HFFc6 (cell line): Measurements from ENCODE around the gene PKIB. TPM values are rescaled to one million over a fixed set of nuclear protein-coding genes. Genes with fewer than 3 reads are reported as not detected.

Experiments used
- DNase-seq: peaks from one replicate; pipeline ENCODE4 v3.0.0-alpha.2; 2018
- H3K27ac Mint-ChIP-seq: 2 replicates; pipeline ENCODE4 v1.8.0; 2020; ENCODE audit warnings: mild to moderate bottlenecking, mixed read lengths
- H3K27me3 Mint-ChIP-seq: 2 replicates; pipeline ENCODE4 v1.8.0; 2021; ENCODE audit warnings: mild to moderate bottlenecking, moderate library complexity, mixed read lengths; ENCODE audit not compliant: insufficient read depth
- H3K36me3 Mint-ChIP-seq: 2 replicates; pipeline ENCODE4 v1.8.0; 2021; ENCODE audit warnings: low read depth, mixed read lengths
- H3K4me1 Mint-ChIP-seq: 2 replicates; pipeline ENCODE4 v1.8.0; 2020; ENCODE audit warnings: low read depth, mixed read lengths
- H3K4me3 Mint-ChIP-seq: 2 replicates; pipeline ENCODE4 v1.8.0; 2020; ENCODE audit warnings: mild to moderate bottlenecking, moderate library complexity, mixed read lengths
- H3K9me3 Mint-ChIP-seq: 2 replicates; pipeline ENCODE4 v1.8.0; 2020; ENCODE audit warnings: mild to moderate bottlenecking, mixed read lengths
- total RNA-seq, 6 experiments: library from RNA; stranded (reverse); fragmentation: NEBNext Ultra II Directional; extraction: Animal tissue kit (Norgen Biotek cat#: 25700); gene quantifications; 2 replicates in 1 of 6; 3 replicates in 5 of 6; pipeline ENCODE4 v1.2.3, GENCODE V29; 2021
- TF ChIP-seq, protein P1 (sequence below): fragments of 200-600 bp; sonication (generic); IDR thresholded peaks from 2 replicates; pipeline ENCODE4 v1.5.0; 2021; ENCODE audit warnings: antibody characterized with exemption, mild to moderate bottlenecking

The PKIB gene
- total RNA-seq, 6 experiments from 2014 or later, result 0.22 TPM; not detected in 5

DNA sequence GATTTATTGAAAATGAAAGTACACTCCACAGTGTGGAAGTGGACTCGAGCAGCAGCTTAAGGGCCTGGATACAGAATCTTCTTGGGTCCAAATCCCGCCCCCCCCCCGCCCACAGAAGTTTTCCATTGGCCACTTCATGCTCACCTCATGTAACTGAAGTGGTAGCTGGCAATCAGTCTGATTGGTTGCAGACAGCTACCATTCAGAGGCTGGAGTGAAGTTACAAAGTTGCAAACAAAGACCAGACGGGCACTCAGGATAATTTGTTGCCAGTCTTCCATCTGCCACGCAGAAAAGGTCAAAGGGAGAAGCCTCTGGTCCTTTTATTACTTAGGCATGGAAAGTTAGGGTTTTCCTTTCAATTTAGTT, 143.5 kb downstream of the PKIB start:
- H3K4me3 Mint-ChIP-seq, result peak overlapping the region; percentile 88
- H3K4me1 Mint-ChIP-seq, result peaks cover 7% of the 10 kb centered on the region; the same call in 1 of the 2 replicates
- H3K27ac Mint-ChIP-seq, result no peak overlapping the region
- H3K27me3 Mint-ChIP-seq, result peaks cover 12% of the 10 kb centered on the region
- no peaks in the 10 kb centered on the region for H3K36me3 Mint-ChIP-seq
- TF ChIP-seq, protein P1, sequence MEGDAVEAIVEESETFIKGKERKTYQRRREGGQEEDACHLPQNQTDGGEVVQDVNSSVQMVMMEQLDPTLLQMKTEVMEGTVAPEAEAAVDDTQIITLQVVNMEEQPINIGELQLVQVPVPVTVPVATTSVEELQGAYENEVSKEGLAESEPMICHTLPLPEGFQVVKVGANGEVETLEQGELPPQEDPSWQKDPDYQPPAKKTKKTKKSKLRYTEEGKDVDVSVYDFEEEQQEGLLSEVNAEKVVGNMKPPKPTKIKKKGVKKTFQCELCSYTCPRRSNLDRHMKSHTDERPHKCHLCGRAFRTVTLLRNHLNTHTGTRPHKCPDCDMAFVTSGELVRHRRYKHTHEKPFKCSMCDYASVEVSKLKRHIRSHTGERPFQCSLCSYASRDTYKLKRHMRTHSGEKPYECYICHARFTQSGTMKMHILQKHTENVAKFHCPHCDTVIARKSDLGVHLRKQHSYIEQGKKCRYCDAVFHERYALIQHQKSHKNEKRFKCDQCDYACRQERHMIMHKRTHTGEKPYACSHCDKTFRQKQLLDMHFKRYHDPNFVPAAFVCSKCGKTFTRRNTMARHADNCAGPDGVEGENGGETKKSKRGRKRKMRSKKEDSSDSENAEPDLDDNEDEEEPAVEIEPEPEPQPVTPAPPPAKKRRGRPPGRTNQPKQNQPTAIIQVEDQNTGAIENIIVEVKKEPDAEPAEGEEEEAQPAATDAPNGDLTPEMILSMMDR, result no peak
- peak; percentile 1 for DNase-seq
- H3K9me3 Mint-ChIP-seq, result no peaks in the 10 kb centered on the region

DNA sequence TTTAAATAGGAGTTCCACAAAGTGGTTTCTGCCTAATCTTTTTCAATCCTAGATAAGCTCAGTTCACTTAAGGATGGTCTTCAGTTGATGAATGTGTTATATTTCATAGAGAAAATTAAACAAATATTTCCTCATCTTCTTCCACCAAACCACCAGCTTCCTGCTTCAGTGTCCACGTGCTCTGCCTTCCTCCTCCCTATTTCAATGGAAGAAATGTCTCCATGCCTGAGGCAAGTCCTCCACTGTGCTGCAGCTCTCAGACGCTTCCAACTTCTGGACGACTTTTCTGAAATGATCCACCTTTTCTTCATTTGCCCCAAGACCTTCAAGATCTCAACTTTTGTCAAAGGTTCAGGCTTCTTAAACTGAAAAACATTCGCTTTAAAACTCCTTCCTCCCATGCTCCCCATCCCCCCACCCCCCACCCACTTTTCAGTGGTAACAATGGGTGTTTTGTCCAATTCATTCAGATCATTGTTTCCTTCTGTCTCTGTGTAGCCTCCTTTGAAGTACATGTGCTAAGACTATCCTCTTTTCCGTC, 144.1 kb downstream of the PKIB start:
- TF ChIP-seq, protein P1, result no peak
- H3K4me3 Mint-ChIP-seq, result peak overlapping the region; percentile 22; the same call in 1 of the 2 replicates
- peaks cover 7% of the 10 kb centered on the region; the same call in 1 of the 2 replicates for H3K4me1 Mint-ChIP-seq
- H3K9me3 Mint-ChIP-seq, result no peaks in the 10 kb centered on the region
- no peaks in the 10 kb centered on the region for H3K36me3 Mint-ChIP-seq
- no peak for DNase-seq
- H3K27ac Mint-ChIP-seq, result no peak overlapping the region
- peaks cover 12% of the 10 kb centered on the region for H3K27me3 Mint-ChIP-seq

DNA sequence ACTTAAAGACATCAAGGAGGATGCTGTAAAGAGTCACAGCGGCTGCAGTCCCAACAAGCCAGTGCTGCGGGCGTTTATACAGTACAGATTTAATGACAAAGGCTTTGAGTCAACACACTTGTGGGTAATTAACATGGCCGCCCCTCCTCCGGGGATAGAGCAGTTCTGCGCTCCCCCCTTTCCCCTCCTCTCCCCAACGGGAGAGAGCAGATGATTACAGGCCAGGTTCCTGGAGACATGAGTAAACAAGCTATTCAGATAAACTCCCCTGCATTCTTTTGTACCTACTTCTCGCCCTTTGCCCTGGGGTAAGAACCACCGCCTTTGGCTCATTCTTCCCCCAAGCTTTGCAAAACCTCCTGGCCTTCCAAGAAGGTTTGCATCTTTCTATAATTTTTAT, 145.7 kb downstream of the PKIB start:
- Mint-ChIP-seq H3K36me3 (no peaks in the 10 kb centered on the region), H3K4me1 (peaks cover 7% of the 10 kb centered on the region; the same call in 1 of the 2 replicates), H3K27me3 (peaks cover 12% of the 10 kb centered on the region)

DNA sequence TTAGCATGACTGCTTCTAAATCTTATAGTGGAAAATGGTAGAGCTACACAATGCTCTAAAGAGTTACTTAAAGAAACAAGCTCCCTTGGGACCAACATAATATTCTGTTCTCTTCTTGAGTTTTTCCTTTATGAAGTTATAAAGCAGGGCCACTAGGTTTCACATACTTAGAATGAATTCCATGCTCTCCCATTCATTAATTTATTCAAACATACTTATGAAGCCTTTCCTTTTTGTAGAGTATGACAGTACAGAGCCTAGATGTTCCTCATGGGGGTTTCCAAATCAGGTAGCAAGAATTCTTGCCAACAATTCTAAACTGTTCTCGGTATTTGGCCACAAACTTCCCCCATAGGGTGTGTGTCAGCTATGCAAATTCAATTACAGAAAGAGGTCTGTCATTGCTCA, 148.7 kb downstream of the PKIB start:
- TF ChIP-seq, protein P1, result no peak
- Mint-ChIP-seq H3K27me3 (peaks cover 8% of the 10 kb centered on the region), H3K27ac (no peak overlapping the region), H3K9me3 (no peaks in the 10 kb centered on the region), H3K4me3 (no peak overlapping the region), H3K36me3 (no peaks in the 10 kb centered on the region), H3K4me1 (no peaks in the 10 kb centered on the region)
- DNase-seq, result no peak

More for the DNA sequence above, 145.7 kb downstream of the PKIB start:
- DNase-seq, result no peak
- Mint-ChIP-seq H3K4me3 (no peak overlapping the region), H3K9me3 (no peaks in the 10 kb centered on the region), H3K27ac (no peak overlapping the region)
- TF ChIP-seq, protein P1, result no peak

DNA sequence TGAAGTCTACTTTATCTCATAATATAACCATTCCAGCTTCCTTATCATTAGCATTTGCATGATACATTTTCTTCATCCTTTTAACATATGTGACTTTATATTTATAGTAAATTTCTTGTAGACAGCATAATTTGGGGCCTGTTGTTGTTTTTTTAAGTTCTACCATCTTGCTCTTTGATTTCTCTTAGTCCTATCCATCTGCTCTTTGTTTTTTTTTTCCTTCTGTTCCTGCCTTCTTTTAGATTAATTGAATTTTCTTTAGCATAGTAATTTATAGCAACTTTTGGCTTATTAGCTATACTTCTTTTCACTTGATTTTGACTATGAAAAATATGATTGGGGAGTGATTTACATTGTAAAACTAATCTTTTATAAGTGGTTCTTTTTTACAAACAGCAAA, 150.1 kb downstream of the PKIB start:
- no peak for DNase-seq
- H3K9me3 Mint-ChIP-seq, result no peaks in the 10 kb centered on the region
- no peaks in the 10 kb centered on the region for H3K36me3 Mint-ChIP-seq
- no peaks in the 10 kb centered on the region for H3K4me1 Mint-ChIP-seq
- TF ChIP-seq, protein P1, result no peak
- H3K4me3 Mint-ChIP-seq, result no peak overlapping the region
- H3K27ac Mint-ChIP-seq, result no peak overlapping the region
- H3K27me3 Mint-ChIP-seq, result peaks cover 8% of the 10 kb centered on the region

DNA sequence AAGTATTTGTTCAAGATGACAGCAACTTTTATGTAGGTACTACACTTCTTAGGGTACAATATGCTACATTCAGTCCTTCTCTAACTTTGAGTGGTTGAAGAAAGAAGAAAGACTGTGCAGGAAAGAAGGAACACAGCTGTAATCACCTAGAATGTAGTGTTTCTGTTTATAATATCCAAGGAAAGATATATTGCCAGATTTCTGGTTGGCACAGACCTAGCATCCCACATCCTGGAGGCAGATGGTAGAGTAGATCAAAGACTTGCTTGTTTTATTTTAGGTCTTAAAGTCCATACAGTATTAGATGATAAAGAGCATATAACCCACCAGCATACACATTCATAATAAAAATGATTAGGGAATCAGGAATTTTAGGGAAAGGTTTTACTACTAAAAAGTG, 156.1 kb downstream of the PKIB start:
- H3K27me3 Mint-ChIP-seq, result peaks cover 2% of the 10 kb centered on the region; the same call in 1 of the 2 replicates
- H3K4me3 Mint-ChIP-seq, result no peak overlapping the region
- DNase-seq, result no peak
- no peaks in the 10 kb centered on the region for H3K9me3 Mint-ChIP-seq
- no peaks in the 10 kb centered on the region for H3K36me3 Mint-ChIP-seq
- H3K4me1 Mint-ChIP-seq, result no peaks in the 10 kb centered on the region
- TF ChIP-seq, protein P1, result no peak
- no peak overlapping the region for H3K27ac Mint-ChIP-seq
